GM12891 (cell line): Measurements from ENCODE around the gene PRRC2C. TPM values are rescaled to one million over a fixed set of nuclear protein-coding genes. Genes with fewer than 3 reads are reported as not detected.
"Not testable (repeated sequence)": the region's sequence is repeated elsewhere in the genome, so short reads cannot be mapped to it uniquely, and the experiment has no call there.

Experiments used
- DNase-seq: peaks from one replicate; pipeline ENCODE4 v3.0.0; 2011; ENCODE audit warnings: low spot score; ENCODE audit not compliant: insufficient read length
- FAIRE-seq: peaks from 2 replicates; lab custom pipeline; 2011; peaks lifted over from hg19 to GRCh38; lab: Jason Lieb, UNC
- PAX5 ChIP-seq: IDR thresholded peaks from 2 replicates; pipeline ENCODE4 v1.6.1; 2011; ENCODE audit warnings: low read length, moderate library complexity, mild to moderate bottlenecking; ENCODE audit not compliant: insufficient read depth, severe bottlenecking
- POLR2A ChIP-seq: IDR thresholded peaks from 2 replicates; pipeline ENCODE4 v1.6.1; 2011; ENCODE audit warnings: low read depth, low read length, control low read depth
- POLR2AphosphoS5 ChIP-seq: IDR thresholded peaks from 2 replicates; pipeline ENCODE4 v1.6.1; 2011; ENCODE audit warnings: low read depth, low read length, control low read depth
- POU2F2 ChIP-seq: IDR thresholded peaks from 2 replicates; pipeline ENCODE4 v1.6.1; 2011; ENCODE audit warnings: low read depth, mild to moderate bottlenecking, control low read depth, low read length, moderate library complexity
- SPI1 ChIP-seq: IDR thresholded peaks from 2 replicates; pipeline ENCODE4 v1.6.1; 2011; ENCODE audit warnings: low read depth, low read length, control low read depth
- TAF1 ChIP-seq: IDR thresholded peaks from 2 replicates; pipeline ENCODE4 v1.6.1; 2011; ENCODE audit warnings: low read depth, low read length, control low read depth
- polyA plus RNA-seq: library from polyadenylated mRNA; unstranded; fragments of >200 nt; gene quantifications from one replicate; pipeline ENCODE4 v1.2.1, GENCODE V29; 2012; ENCODE audit warnings: low read depth, missing spikeins, inconsistent platforms; ENCODE audit not compliant: missing spikeins

Gene PRRC2C
- polyA plus RNA-seq: 62.3 TPM

- peak; percentile 46; the same call in 1 of the 2 replicates for TF ChIP-seq POU2F2
- TF ChIP-seq PAX5: peak; percentile 8
- peak; percentile 79 for TF ChIP-seq POLR2A
- TF ChIP-seq TAF1: no peak; the same call in 1 of the 2 replicates
- TF ChIP-seq SPI1: no peak
- peak; percentile 51; the same call in 1 of the 2 replicates for TF ChIP-seq POLR2AphosphoS5
- FAIRE-seq (peak; percentile 99), DNase-seq (peak; percentile 63)
These were observed at the start of gene PRRC2C for GRCh38 chr1:171485375-171486047. TSS of gene PRRC2C (plus strand) at chr1:171485530. CDS start at chr1:171512089, 26,559 bp downstream.

GRCh38 chr1:171438441-171438840 lies 46.9 kb upstream of the PRRC2C start:
- TF ChIP-seq POU2F2 (no peak), POLR2A (no peak), PAX5 (no peak), POLR2AphosphoS5 (no peak), TAF1 (no peak), SPI1 (no peak)
- DNase-seq: no peak
- no peak for FAIRE-seq

DNA sequence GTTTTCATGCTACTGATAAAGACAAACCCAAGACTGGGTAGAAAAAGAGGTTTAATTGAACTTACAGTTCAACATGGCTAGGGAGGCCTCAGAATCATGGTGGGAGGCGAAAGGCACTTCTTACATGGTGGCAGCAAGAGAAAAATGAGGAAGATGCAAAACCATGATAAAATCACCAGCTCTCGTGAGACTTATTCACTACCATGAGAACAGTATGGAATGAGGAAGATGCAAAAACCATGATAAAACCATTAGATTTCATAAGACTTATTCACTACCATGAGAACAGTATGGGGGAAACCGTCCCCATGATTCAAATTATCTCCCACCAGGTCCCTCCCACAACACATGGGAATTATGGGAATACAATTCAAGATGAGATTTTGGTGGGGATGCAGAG lies 45.1 kb upstream of the PRRC2C start:
- not testable (repeated sequence) for DNase-seq, FAIRE-seq

DNA sequence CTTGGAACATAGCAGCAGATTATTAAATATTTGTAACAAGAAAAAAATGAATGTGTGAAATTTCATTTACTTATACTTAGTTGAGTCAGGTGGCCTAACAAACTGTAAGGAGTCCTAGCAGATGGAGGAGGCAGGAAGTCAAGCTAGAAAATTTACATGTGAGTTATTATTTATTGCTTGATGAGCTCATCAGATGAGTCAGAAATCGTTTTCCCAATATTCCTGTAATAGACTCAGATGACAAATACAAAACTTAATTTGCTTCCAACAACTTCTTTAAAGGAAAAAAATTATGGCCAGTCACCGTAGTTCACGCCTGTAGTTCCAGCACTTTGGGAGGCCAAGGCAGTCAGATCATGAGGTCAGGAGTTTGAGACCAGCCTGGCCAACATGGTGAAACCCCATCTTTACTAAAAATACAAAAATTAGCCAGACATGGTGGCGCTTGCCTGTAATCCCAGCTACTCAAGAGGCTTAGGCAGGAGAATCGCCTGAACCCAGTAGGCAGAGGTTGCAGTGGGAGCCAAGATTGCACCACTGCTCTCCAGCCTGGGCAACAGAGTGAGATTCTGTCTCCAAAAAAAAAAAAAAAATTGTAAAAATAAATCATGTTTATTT lies 43.9 kb upstream of the PRRC2C start:
- not testable (repeated sequence) for DNase-seq, FAIRE-seq

DNA sequence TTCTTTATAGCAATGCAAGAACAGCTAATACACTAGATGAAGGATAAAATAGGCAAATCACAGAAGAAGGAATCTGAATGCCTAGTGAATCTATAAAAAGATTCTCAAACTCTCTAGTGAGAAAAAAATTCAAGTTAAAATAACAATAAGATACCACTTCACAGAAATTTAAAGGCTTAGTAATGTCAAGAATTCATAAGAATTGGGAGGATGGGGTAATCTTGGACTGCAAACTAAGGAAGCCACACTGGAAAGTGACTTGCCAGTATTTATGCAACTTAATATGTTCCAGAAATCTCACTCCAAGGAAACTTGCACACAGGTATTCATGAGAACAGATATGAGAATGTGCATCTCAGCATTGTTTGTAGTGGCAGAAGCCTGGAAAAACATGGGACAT lies 38.9 kb upstream of the PRRC2C start:
- no peak for FAIRE-seq
- TF ChIP-seq PAX5 (no peak), POLR2A (no peak), POU2F2 (no peak)
- DNase-seq: no peak

DNA sequence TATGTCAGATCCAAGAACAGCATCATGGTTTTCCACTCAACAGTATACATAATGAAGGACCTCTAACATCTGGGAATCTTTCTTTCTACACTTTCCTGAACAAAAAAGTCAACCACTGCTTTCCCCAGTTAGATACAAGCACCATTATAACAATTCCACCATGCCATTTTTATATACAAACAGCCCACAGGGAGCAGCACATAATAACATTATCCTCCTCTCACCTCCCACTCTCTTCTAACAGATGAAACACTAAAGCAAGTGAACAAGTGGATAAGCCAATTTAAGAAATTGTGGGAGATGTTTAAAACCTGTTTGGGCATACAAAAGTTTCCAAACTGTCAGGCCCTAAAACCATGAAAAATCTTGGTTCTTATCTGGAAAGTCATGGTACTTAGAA lies 29.4 kb upstream of the PRRC2C start:
- DNase-seq: no peak
- TF ChIP-seq PAX5 (no peak), POLR2A (no peak), SPI1 (no peak), POLR2AphosphoS5 (no peak), POU2F2 (no peak), TAF1 (no peak)
- no peak for FAIRE-seq

GRCh38 chr1:171457412-171457811 lies 27.9 kb upstream of the PRRC2C start:
- FAIRE-seq: no peak
- DNase-seq: no peak
- no peak for TF ChIP-seq POU2F2
- TF ChIP-seq POLR2AphosphoS5: no peak
- TF ChIP-seq POLR2A: no peak
- no peak for TF ChIP-seq TAF1

DNA sequence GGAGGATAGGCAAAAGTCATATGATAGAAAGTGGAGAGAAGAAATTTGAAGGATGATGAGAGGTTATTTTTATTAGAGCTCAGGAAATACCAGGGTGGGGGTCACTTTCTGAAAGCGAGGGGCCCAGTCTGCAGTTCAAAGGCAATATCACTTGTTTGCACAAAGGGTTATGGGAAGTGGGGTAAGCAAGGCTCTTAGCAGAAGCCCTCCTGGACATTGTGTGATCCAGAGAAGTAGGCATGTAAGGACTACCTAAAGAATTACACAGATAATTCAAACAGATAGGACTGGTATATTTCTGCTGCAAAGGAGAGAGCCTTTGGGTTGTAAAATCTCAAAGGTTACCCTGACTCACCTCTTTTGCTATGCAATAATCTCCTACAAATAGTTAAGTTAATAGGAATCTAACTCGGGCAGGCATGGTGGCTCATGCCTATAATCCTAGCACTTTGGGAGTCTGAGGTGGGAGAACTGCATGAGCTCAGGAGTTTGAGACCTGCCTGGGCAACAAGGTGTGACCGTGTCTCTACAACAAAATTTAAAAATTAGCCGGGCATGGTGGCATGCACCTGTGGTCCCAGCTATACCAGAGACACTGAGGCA lies 25.2 kb upstream of the PRRC2C start:
- FAIRE-seq: no peak
- DNase-seq: no peak
- TF ChIP-seq POLR2A: no peak
- no peak for TF ChIP-seq POLR2AphosphoS5
- TF ChIP-seq POU2F2: no peak
- TF ChIP-seq TAF1: no peak
- TF ChIP-seq PAX5: no peak
- no peak for TF ChIP-seq SPI1

- no peak for FAIRE-seq
- TF ChIP-seq SPI1 (no peak), POU2F2 (no peak), POLR2A (no peak), POLR2AphosphoS5 (no peak), TAF1 (no peak), PAX5 (no peak)
These were observed 17.7 kb upstream of the PRRC2C start for GRCh38 chr1:171467626-171468025.

More at GRCh38 chr1:171467626-171468025, 17.7 kb upstream of the PRRC2C start:
- no peak for DNase-seq
